Stimulated activated CD4-positive, alpha-beta T cell treated with anti-CD3 and anti-CD28 coated beads, Interleukin-1b, Interleukin-23, amount 100 ng/mL, for 1 hour (primary cell): ENCODE measurements around the gene GIT2.

Experiments used
- DNase-seq, 2 donors: peaks; one replicate each; pipeline ENCODE4 v3.0.0-alpha.2; 2020; ENCODE audit warnings: low read depth in 2 of 2

The GIT2 gene

GRCh38 chr12:109981311-109981710, 14.9 kb downstream of the GIT2 start:
- DNase-seq: no peak

- no peak for DNase-seq
Measured at GRCh38 chr12:109972821-109973220, 23.3 kb downstream of the GIT2 start.

- DNase-seq: no peak
Measured at GRCh38 chr12:109968801-109969200, 27.4 kb downstream of the GIT2 start.

- DNase-seq: no peak
Measured at GRCh38 chr12:109968032-109968420, 28.1 kb downstream of the GIT2 start.

GRCh38 chr12:109967383-109968031, 28.7 kb downstream of the GIT2 start:
- no peak for DNase-seq

DNA sequence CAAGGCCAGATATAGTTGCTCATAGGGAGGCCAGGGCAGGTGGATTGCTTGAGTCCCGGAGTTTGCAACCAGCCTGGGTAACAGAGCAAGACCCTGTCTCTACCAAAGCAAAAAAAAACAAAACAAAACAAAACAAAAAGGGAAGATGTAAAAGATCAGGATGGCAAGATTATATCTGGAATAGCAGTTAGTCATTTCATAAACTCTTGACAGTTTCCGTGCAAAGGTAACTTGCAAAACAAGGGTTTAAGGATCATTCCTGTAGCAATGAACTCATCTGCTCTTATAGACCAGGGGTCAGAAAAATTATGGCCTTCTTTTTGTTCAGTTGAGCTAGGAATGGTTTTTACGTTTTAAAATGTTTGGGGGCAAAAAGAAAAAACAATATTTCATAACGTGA, 29.6 kb downstream of the GIT2 start:
- no peak for DNase-seq

GRCh38 chr12:109963743-109964429, 32.3 kb downstream of the GIT2 start:
- DNase-seq: no peak

DNA sequence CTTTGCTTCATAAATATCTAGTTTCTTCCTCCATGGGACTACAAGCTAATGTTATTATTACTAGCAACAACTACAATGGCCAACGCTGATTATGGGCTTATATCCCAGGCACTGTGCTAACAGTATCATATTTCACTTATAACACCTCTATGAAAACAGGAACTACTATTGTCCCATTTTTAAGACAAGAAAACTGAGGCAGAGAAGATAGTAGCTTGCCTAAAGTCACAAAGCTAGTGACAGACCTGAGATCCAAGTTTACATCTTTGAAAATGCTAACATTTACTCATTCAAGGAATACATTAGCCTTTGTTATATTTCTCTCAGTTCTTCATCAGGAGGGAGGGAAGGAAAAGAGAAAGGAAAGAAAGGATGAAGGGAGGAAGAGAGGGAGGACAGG, 32.8 kb downstream of the GIT2 start:
- no peak for DNase-seq

DNA sequence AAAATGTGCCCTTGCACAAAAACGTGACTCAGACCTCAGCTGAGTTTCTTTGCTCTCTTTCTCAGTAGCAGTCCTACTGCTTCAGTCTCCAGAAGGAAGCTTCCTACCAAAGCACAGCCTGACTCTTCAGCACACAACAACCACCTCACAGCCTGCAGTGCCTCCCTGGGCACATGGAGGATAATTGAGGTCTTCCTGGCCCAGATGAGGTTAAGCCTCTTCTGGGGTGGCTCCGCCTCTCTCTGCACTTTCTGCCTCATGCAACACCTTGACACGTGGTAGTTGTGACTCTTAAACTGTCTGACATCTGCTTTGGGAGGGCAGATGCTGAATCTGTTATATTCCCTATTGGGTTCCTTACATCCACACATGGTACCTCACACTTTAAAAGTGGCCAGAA, 33.8 kb downstream of the GIT2 start:
- DNase-seq: no peak

DNA sequence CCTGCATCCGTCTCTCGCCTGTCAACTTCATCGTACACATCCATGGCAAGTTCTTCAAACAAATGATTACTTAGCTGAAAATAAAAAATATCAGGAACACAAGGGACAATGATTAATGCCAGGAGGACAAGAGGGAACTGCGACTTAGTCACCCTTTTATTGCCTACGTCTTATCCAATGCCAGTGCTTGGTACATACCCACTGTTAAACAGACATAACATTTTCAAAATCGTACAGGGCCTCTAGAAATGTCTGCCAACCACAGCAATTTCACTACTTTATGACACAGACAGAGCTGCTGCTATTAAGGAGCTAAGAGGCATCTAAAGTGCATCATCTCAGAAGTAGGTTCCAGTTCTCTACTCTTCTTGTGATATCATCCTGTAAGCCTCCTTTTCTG, 34.6 kb downstream of the GIT2 start:
- no peak for DNase-seq

DNA sequence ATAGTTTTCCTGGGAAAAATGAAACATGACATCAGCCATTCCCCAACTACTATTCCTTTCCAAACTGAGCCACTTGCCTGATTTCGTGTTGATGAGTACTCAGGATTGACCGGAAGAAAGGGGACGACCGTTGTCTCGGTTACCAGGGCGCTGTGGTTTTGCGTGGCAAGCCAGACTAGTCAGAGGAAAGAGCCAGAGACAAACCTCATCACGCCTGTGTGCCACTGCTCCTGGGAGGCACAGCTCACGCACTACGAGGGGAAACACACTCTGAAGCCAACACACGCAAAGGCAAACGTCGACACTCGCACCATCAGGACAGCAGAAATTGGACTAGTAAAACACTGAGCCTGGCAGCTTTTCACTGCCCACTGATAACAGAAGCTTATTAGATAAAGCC, 35.0 kb downstream of the GIT2 start:
- no peak for DNase-seq

GRCh38 chr12:109959411-109960093, 36.6 kb downstream of the GIT2 start:
- DNase-seq: no peak

DNA sequence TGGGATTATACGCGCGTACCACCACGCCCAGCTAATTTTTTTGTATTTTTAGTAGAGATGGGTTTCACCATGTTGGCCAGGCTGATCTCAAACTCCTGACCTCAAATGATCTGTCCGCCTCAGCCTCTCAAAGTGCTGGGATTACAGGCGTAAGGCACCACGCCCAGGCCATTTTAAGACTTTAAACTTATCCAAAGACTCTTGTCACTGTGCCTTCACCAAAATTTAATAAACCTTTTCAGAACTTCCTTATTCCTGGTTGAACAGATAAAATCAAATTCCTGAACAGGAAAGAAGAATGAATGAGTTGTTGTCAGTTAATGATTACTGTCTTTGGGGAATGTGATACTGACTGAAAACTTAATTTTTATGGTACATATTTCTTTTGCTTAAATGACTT, 37.8 kb downstream of the GIT2 start:
- no peak for DNase-seq

GRCh38 chr12:109953656-109954055, 42.5 kb downstream of the GIT2 start:
- DNase-seq: no peak

- DNase-seq: no peak
Measured at GRCh38 chr12:109952873-109953272, 43.3 kb downstream of the GIT2 start.

DNA sequence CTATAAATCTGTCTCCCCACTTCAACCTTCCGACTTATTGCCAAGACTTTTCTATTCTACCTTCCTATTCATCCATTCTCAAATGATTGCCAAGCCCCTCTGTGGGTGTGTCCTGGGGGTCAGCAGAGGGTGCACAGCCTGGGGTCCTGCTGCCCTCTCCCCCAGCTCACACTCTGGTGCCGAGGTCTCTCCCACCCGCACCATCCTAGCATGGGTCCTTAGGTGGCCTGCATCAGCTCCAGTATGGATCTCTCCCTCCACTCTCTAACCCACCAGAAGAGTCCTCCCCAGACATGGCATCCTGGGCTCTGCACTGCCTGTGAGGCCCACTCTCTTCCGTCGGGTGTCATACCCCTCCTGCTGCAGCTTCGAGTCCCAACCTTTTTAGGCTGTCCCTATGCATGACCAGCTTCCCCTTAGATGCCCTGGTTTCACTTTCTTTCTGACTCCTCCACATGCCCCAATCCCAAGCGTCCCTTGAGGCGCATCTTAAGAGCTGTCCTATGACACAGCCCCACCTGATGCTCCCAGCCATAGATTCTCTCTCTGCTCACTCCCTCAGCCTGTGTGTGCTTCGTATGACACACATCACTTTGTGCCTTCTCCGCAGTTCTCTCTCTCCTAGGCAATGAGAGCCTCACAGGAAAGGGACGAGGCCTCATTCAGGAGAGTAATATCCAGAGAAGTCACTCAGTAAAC, 43.9 kb downstream of the GIT2 start:
- no peak for DNase-seq

DNA sequence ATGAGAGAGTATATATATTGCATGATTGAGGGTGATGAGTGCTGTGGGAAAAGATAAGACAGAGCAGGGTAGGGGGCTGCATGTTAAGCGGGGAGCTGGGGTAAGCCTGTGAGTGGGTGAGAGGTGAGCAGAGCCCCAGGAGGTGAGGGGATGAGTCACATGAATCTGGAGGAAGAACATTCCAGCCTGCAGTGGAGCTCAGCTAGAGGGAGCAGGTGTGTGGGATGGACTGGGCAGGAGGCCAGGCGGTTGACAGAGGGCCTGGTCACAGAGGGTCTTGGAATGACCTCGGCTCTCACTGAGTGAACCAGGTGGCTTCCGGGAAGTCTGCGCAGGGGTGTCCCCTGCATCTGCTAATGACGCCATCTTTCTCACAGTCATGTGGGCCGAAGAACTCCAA, 44.4 kb downstream of the GIT2 start:
- no peak for DNase-seq

GRCh38 chr12:109951136-109951535, 45.0 kb downstream of the GIT2 start:
- DNase-seq: no peak

GRCh38 chr12:109950625-109951024, 45.5 kb downstream of the GIT2 start:
- DNase-seq: no peak

- DNase-seq: no peak
Measured at GRCh38 chr12:109949089-109949488, 47.1 kb downstream of the GIT2 start.

DNA sequence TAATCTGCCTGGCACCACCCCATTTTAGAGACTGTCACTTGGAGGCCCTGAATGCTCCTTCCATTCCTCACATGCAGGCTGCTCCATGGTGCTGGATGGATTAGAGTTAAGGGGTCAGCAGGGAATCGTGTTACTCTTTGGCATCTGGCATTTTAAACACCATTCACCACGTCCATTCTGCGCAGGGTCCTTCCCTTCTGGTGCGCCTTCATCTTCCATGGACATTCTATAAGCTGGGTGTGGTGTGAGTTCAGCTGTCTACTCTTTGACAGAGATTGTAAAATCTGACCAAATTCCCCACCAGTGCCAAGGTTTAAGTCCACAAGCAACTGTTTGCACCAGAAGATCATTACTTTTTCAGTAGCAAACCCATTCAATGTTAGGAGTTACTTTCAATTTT, 47.8 kb downstream of the GIT2 start:
- no peak for DNase-seq

- DNase-seq: no peak
Measured at GRCh38 chr12:109947521-109947920, 48.6 kb downstream of the GIT2 start.

DNA sequence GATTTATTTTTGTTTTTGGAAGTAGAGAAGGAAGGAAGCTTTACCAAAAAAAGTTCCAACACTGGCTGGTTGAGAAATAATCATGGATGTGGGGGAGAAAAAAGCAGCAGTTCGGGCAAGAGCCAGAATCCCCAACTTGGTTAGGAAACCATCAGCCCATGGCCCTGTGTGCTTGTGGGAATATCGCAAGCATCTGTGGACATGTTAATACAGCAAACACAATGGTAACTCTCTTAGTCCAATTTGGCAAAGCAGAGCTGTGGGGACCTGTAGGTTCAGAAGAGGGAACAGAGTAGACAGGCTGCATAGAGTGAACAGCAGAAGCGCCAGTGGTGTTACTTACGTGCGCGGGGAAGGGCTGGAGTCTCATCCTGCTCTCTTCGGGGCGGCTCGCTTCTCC, 49.3 kb downstream of the GIT2 start:
- DNase-seq: no peak
